ENCODE data around the gene TMEM201. TPM values are rescaled to one million over a fixed set of nuclear protein-coding genes. Genes with fewer than 3 reads are reported as not detected.

The TMEM201 gene
- total and polyA plus RNA-seq, 2 donors (not counting 3 experiments of a cell fraction or from before 2014, with no cell fraction given), result 8.3 to 24.8 TPM

GRCh38 chr1:9628541-9629444 is 40.1 kb downstream of the TMEM201 start:
- Histone ChIP-seq H3K9ac (replicated peaks; ENCODE audit: extremely low read depth, insufficient read depth, low read length) (no peak overlapping the region), H3K9me1 (replicated peaks; ENCODE audit: control insufficient read depth, extremely low read depth, insufficient read depth, low read length) (no peaks in the 10 kb centered on the region), H2AFZ (ENCODE audit: low read depth, low read length) (no peak overlapping the region), H3K4me2 (ENCODE audit: insufficient read depth, low read length) (no peak overlapping the region), H3K4me1 (ENCODE audit: control insufficient read depth, extremely low read depth, insufficient read depth, low read length) (no peaks in the 10 kb centered on the region), H3K4me3 (replicated peaks in 1 of 3; ENCODE audit: insufficient read depth in 1 of 3, low read depth in 1 of 3, low read length in 3 of 3) (no peak overlapping the region), H3K36me3 (ENCODE audit: control insufficient read depth in 2 of 2, extremely low read depth in 1 of 2, insufficient read depth in 2 of 2, low read length in 2 of 2) (no peaks in the 10 kb centered on the region), H3K79me2 (ENCODE audit: control insufficient read depth, insufficient read depth, low read length) (no peaks in the 10 kb centered on the region), H4K20me1 (replicated peaks; ENCODE audit: control insufficient read depth, extremely low read depth, insufficient read depth, low read length) (no peaks in the 10 kb centered on the region), H3K27me3 (ENCODE audit: control insufficient read depth in 2 of 2, insufficient read depth in 2 of 2, low read length in 2 of 2) (no peaks in the 10 kb centered on the region), H3K27ac (ENCODE audit: insufficient read depth, low read depth, low read length) (no peak overlapping the region), H3K9me3 (replicated peaks; ENCODE audit: control insufficient read depth, insufficient read depth, low read length) (no peaks in the 10 kb centered on the region)
- ChIA-PET CTCF (interaction anchor here (1.0 to 4.1 kb wide), 9 partner anchors 9 to 285 kb away, joined by 3 to 19 read pairs (median 4); partner anchors contain the start of gene PIK3CD), POLR2A (no interaction called here)
- TF ChIP-seq MAX (IDR thresholded peaks at IDR 0.05; ENCODE audit: insufficient read depth, insufficient read length), result no peak
- no peak for TF ChIP-seq CTCF (IDR thresholded peaks at IDR 0.05; ENCODE audit: extremely low read depth in 1 of 2, insufficient read depth in 1 of 2, low read depth in 1 of 2, low read length in 2 of 2)
- TF ChIP-seq EZH2 (IDR thresholded peaks at IDR 0.05; ENCODE audit: borderline replicate concordance, low read depth, low read length, severe bottlenecking), result no peak
- no peak for TF ChIP-seq POLR2A (IDR thresholded peaks at IDR 0.05; ENCODE audit: low read depth, low read length)
- TF ChIP-seq POLR2AphosphoS5 (IDR thresholded peaks at IDR 0.05; ENCODE audit: insufficient read depth, low read depth, low read length), result no peak
- no peak for TF ChIP-seq JUN (IDR thresholded peaks at IDR 0.05; ENCODE audit: borderline replicate concordance, insufficient read depth, insufficient read length, low read depth)
- no peak for TF ChIP-seq GATA2 (IDR thresholded peaks at IDR 0.05; ENCODE audit: insufficient read depth, insufficient read length, low read depth, low read length)
- no peak for TF ChIP-seq FOS (IDR thresholded peaks at IDR 0.05; ENCODE audit: borderline replicate concordance, insufficient read depth, low read length)
- no peak for TF ChIP-seq MYC (IDR thresholded peaks at IDR 0.05; ENCODE audit: low read depth, low read length)
- intact Hi-C loops (cut with micrococcal nuclease), result loop anchor here (10.0 kb wide), 1 partner anchor 796 kb away; no protein-coding TSS in a partner anchor
- dilution Hi-C loops (cut with MboI; ENCODE audit: extremely low pct_ligation_motif_present, low sequenced_read_pairs), result no loop called here
- FAIRE-seq, result no peak
- BruUV-seq (replicated peaks), result no TSS peak
- no peak for DNase-seq (ENCODE audit: low read depth, low spot score)
